HG03469 (cell line): ENCODE data around the gene LRRN2.
"Not testable (repeated sequence)": the region's sequence is repeated elsewhere in the genome, so short reads cannot be mapped to it uniquely, and the experiment has no call there.

Experiments
- ATAC-seq: cut with Tn5 transposase; IDR thresholded peaks from one replicate; pipeline ENCODE4 v1.9.1; 2021; ENCODE audit warnings: mild to moderate bottlenecking, moderate library complexity, moderate number of reproducible peaks; ENCODE audit not compliant: unreplicated experiment

The LRRN2 gene

GRCh38 chr1:204577794-204578478 is 107.6 kb downstream of the LRRN2 start:
- no peak for ATAC-seq

GRCh38 chr1:204576422-204576821 is 109.1 kb downstream of the LRRN2 start:
- no peak for ATAC-seq

GRCh38 chr1:204575221-204576190 is 110.0 kb downstream of the LRRN2 start:
- no peak for ATAC-seq

GRCh38 chr1:204574865-204575163 is 110.7 kb downstream of the LRRN2 start:
- no peak for ATAC-seq

- no peak for ATAC-seq
Measured at GRCh38 chr1:204574016-204574864, 111.3 kb downstream of the LRRN2 start.

GRCh38 chr1:204572923-204573922 is 112.3 kb downstream of the LRRN2 start:
- ATAC-seq = no peak

GRCh38 chr1:204571631-204572030 is 113.9 kb downstream of the LRRN2 start:
- no peak for ATAC-seq

- no peak for ATAC-seq
Measured at GRCh38 chr1:204571128-204571527, 114.4 kb downstream of the LRRN2 start.

- ATAC-seq = not testable (repeated sequence)
Measured at GRCh38 chr1:204570021-204570420, 115.5 kb downstream of the LRRN2 start.

- ATAC-seq = no peak
Measured at GRCh38 chr1:204569478-204569877, 116.1 kb downstream of the LRRN2 start.

- no peak for ATAC-seq
Measured at GRCh38 chr1:204568576-204569315, 116.8 kb downstream of the LRRN2 start.
